ENCODE data around the gene PRR35. TPM values are rescaled to one million over a fixed set of nuclear protein-coding genes. Genes with fewer than 3 reads are reported as not detected.

The PRR35 gene
- total and polyA plus RNA-seq, 2 of the 4 experiments (the other 2 are of a cell fraction): not detected

GRCh38 chr16:566475-567372 is 6.5 kb downstream of the PRR35 start, which contains the start of gene NHLRC4:
Gene NHLRC4, plus strand, starts transcription at chr16:567005. Its CDS starts 1,043 bp downstream, at chr16:568048.
- no peaks in the 10 kb centered on the region for H3K36me3 ChIP-seq (ENCODE audit: control insufficient read depth, insufficient read depth, low read length)
- peak; percentile 62 for ATAC-seq (ENCODE audit: low read depth)
- no TSS peak for BruUV-seq (replicated peaks)
- no peaks in the 10 kb centered on the region for H3K9me3 ChIP-seq (ENCODE audit: control insufficient read depth, insufficient read depth, low read length)
- peak within 1 kb of the TSS; percentile 57; the same call in 1 of the 2 replicates for H3K18ac ChIP-seq (ENCODE audit: low read depth, low read length)
- H2AFZ ChIP-seq (replicated peaks; ENCODE audit: low read length, poor library complexity): peak within 1 kb of the TSS; percentile 95
- intact Hi-C loops (cut with micrococcal nuclease): no loop called here
- H3K9ac ChIP-seq (ENCODE audit: low read depth, low read length): peak within 1 kb of the TSS; percentile 34; the same call in 1 of the 2 replicates
- dilution Hi-C loops (cut with HindIII; ENCODE audit: low sequenced_read_pairs, unreplicated experiment): no loop called here
- H4K20me1 ChIP-seq (ENCODE audit: insufficient read depth, low read length): peaks cover 8% of the 10 kb centered on the region; the same call in 1 of the 2 replicates
- H3K4me3 ChIP-seq (ENCODE audit: insufficient read depth, low read depth, low read length): no peak within 1 kb of the TSS
- in situ Hi-C loops (cut with MboI; ENCODE audit: low sequenced_read_pairs): no loop called here
- H2BK15ac ChIP-seq (ENCODE audit: low read depth, low read length): peak within 1 kb of the TSS; percentile 53; the same call in 1 of the 3 replicates
- POLR2A ChIA-PET (ENCODE audit: unreplicated experiment): no interaction called here
- no peak within 1 kb of the TSS for H2BK5ac ChIP-seq (ENCODE audit: low read depth, low read length, poor library complexity, severe bottlenecking)
- H3K4me1 ChIP-seq (ENCODE audit: control insufficient read depth, insufficient read depth, low read length): peaks cover 23% of the 10 kb centered on the region
- CTCF ChIA-PET: no interaction called here
- H2AK9ac ChIP-seq (replicated peaks; ENCODE audit: low read depth, low read length, poor library complexity): peak within 1 kb of the TSS; percentile 89
- peak within 1 kb of the TSS; percentile 27; the same call in 1 of the 2 replicates for H2BK120ac ChIP-seq (ENCODE audit: low read depth, low read length)
- H2BK20ac ChIP-seq (ENCODE audit: low read depth, low read length): peak within 1 kb of the TSS; percentile 60; the same call in 1 of the 2 replicates
- H4K5ac ChIP-seq (ENCODE audit: low read depth, low read length): peak within 1 kb of the TSS; percentile 91
- peak within 1 kb of the TSS; percentile 79 for H3K4ac ChIP-seq (ENCODE audit: low read depth, low read length)
- H3K9me1 ChIP-seq (ENCODE audit: insufficient read depth, low read length): peaks cover 4% of the 10 kb centered on the region
- H2AK5ac ChIP-seq (ENCODE audit: low read depth, low read length): peak within 1 kb of the TSS; percentile 80; the same call in 1 of the 2 replicates
- H3K27ac ChIP-seq (ENCODE audit: insufficient read depth, low read length): peak within 1 kb of the TSS; percentile 39
- TF ChIP-seq MAFK (IDR thresholded peaks at IDR 0.05; ENCODE audit: low read depth, low read length) (no peak), FOS (IDR thresholded peaks at IDR 0.05; ENCODE audit: low read depth, low read length) (no peak)
- WGBS, 2 experiments (ENCODE audit: extremely low coverage in 2 of 2, insufficient read length in 1 of 2): 64% methylated on average over 4 of the region's 26 CpGs; no CpG with 5 or more reads in 1 of the 2 experiments
- H3K14ac ChIP-seq (replicated peaks; ENCODE audit: low read depth, low read length): peak within 1 kb of the TSS; percentile 59; the same call in 1 of the 2 replicates
- H4K91ac ChIP-seq (ENCODE audit: insufficient read depth, low read depth, low read length): peak within 1 kb of the TSS; percentile 55
- H3K4me2 ChIP-seq (ENCODE audit: low read depth, low read length): peak within 1 kb of the TSS; percentile 50; the same call in 1 of the 2 replicates
- DNase-seq: peak; percentile 54
- H3K79me1 ChIP-seq (ENCODE audit: low read depth in 1 of 2, low read length in 2 of 2): peaks cover 0 to 17% of the 10 kb centered on the region in 2 experiments; a peak in 2 of 4 replicates
- H4K8ac ChIP-seq (ENCODE audit: low read depth in 2 of 2, low read length in 2 of 2): peak within 1 kb of the TSS; percentile 93 to 94
- peaks cover 10% of the 10 kb centered on the region for H3K27me3 ChIP-seq (ENCODE audit: control insufficient read depth, insufficient read depth, low read length)
- no peak within 1 kb of the TSS for H3K23ac ChIP-seq (ENCODE audit: low read depth, low read length)
- H3K56ac ChIP-seq (ENCODE audit: extremely low read depth, insufficient read depth, low read length): no peak within 1 kb of the TSS
